Heart right ventricle (tissue), 16 donors: ENCODE data around the gene RFFL. TPM values are rescaled to one million over a fixed set of nuclear protein-coding genes. Genes with fewer than 3 reads are reported as not detected.
A peak's percentile ranks its signal among the peaks of the same experiment; 100 is the strongest.

Experiments
- ATAC-seq, 8 donors: fragments of 200-7000 bp; cut with Tn5 transposase; one replicate each; pipeline ENCODE4 v1.9.1; 2020; ENCODE audit warnings: mild to moderate bottlenecking in 8 of 8, moderate library complexity in 8 of 8, moderate number of reproducible peaks in 1 of 8
- DNase-seq, 2 donors: peaks; one replicate each; pipeline ENCODE4 v3.0.0-alpha.2; 2020
- H3K27ac ChIP-seq, 10 donors: fragments of 200-600 bp; sonication (generic) in 2 of 10; one replicate each; pipeline versions ENCODE4 v1.5.0 to v1.8.0; 2020 to 2022; ENCODE audit warnings: mild to moderate bottlenecking in 3 of 10
- H3K27me3 ChIP-seq, 7 donors: fragments of 200-600 bp; one replicate each; pipeline ENCODE4 v1.8.0; 2021 to 2022; ENCODE audit warnings: mild to moderate bottlenecking in 2 of 7
- H3K36me3 ChIP-seq, 9 donors: fragments of 200-600 bp; sonication (generic) in 1 of 9; one replicate each; pipeline versions ENCODE4 v1.5.0 to v1.8.0; 2020 to 2022; ENCODE audit warnings: mild to moderate bottlenecking in 2 of 9
- H3K4me1 ChIP-seq, 9 donors: fragments of 200-600 bp; sonication (generic) in 1 of 9; one replicate each; pipeline versions ENCODE4 v1.5.0 to v1.8.0; 2020 to 2022; ENCODE audit warnings: mild to moderate bottlenecking in 4 of 9
- H3K4me3 ChIP-seq, 10 donors: fragments of 200-600 bp; sonication (generic) in 2 of 10; one replicate each; pipeline versions ENCODE4 v1.5.0 to v1.8.0; 2020 to 2022; ENCODE audit warnings: mild to moderate bottlenecking in 7 of 10, moderate library complexity in 2 of 10
- H3K9me3 ChIP-seq, 11 donors: fragments of 200-600 bp in 10 of 11; sonication (generic) in 2 of 11; one replicate each; pipeline versions ENCODE4 v1.5.0 to v1.8.0; 2013 to 2022; ENCODE audit warnings: mild to moderate bottlenecking in 2 of 11, control low read depth in 1 of 11, moderate library complexity in 1 of 11
- CTCF ChIP-seq, 9 donors: fragments of 200-600 bp; sonication (generic) in 2 of 9; IDR thresholded peaks; one replicate each; pipeline versions ENCODE4 v1.5.0 to v1.8.0; 2021 to 2022; ENCODE audit warnings: antibody characterized with exemption in 9 of 9, mild to moderate bottlenecking in 5 of 9, moderate library complexity in 1 of 9
- WGBS, 2 donors: extraction: QIAGEN DNeasy Blood & Tissue Kit; methylation state at CpG; one replicate each; pipeline ENCODE4 v1.1.7; 2013; ENCODE audit warnings: inconsistent platforms in 1 of 2; 5-methylcytosine and 5-hydroxymethylcytosine counted together
- intact Hi-C, 10 donors: fragments of 100-400 bp; cut with DNase I; formaldehyde crosslinking; loops; one replicate each; pipeline versions ENCODE4 v1.11.1 to v1.14.2; 2022
- polyA plus RNA-seq, 2 donors: library from polyadenylated mRNA; stranded (reverse); fragments of 200-250 nt; gene quantifications; one replicate each; pipeline ENCODE4 v1.2.3, GENCODE V29; 2013
- total RNA-seq, 10 donors: library from RNA; stranded (reverse); fragmentation: NEBNext Ultra II Directional in 3 of 10; extraction: Animal tissue kit (Norgen Biotek cat#: 25700) in 3 of 10; gene quantifications; one replicate each; pipeline versions ENCODE4 v1.2.1 to v1.2.4, GENCODE V29; 2021 to 2023
- donor health status: Arrhythmogenic right ventricular cardiomyopathy.
- donor health status: ischemic (EF 13 %, LVEDD 7.1; RV severe dilation, severe dysfunction).
- donor health status: healthy with polysubstance abuse.
- donor health status: DM: no; HTN: yes; CAD: no.
- donor health status: DM: no; HTN: no; CAD: no.
- donor health status: ischemic (EF 25% LVEDD 6.9; RV normal size, moderate dysfunction).
- donor health status: ischemic (EF 25% LVEDD 5.7; RV mildly dilated, moderate dysfunction).
- donor health status: healthy.
- donor health status: DM: yes; HTN: yes; CAD: no.
- donor health status: Ischemic cardiomyopathy.
- donor health status: ischemic (EF 35%, LVEDD 5.7; RV mildly dilated, moderate dysfunction).
- donor health status: nonischemic (EF 11% LVEDD 7.7; RV severe dilation, severe dysfunction).
- donor health status: DM: yes; HTN: yes; CAD: no.
- donor health status: PGD.
- donor health status: ischemic (EF 29% LVEDD 5.4; RV normal size, mild dysfunction).
- donor health status: nonischemic (EF 23%, LVEDD 6.1; RV moderate dilation, normal function).

The RFFL gene
- total and polyA plus RNA-seq, 12 donors: 2.3 to 19.3 (median 13.5) TPM

GRCh38 chr17:34991606-34992005, 71.9 kb downstream of the RFFL start:
- H3K4me3 ChIP-seq: no peak overlapping the region
- no peaks in the 10 kb centered on the region for H3K27me3 ChIP-seq
- no peaks in the 10 kb centered on the region for H3K9me3 ChIP-seq
- ATAC-seq (no peak), DNase-seq (no peak)
- 87 to 88% methylated on average over 3 of the region's 3 CpGs for WGBS, 2 donors
- H3K27ac ChIP-seq: no peak overlapping the region
- intact Hi-C loops: loop anchor here in 5 of 10 donors (10.0 kb wide), 3 partner anchors 93 to 133 kb away; partner anchors contain the start of genes RAD51D (in 3 of the 5) and FNDC8 (in 1 of the 5)
- H3K36me3 ChIP-seq: peaks cover 0 to 98% (median 62%) of the 10 kb centered on the region in 9 donors
- H3K4me1 ChIP-seq: peaks cover 0 to 8% (median 0%) of the 10 kb centered on the region in 9 donors
- no peak for TF ChIP-seq CTCF (IDR thresholded peaks at IDR 0.05)

- intact Hi-C loops: loop anchor here in 5 of 10 donors (10.0 kb wide), 3 partner anchors 94 to 134 kb away; partner anchors contain the start of genes RAD51D (in 3 of the 5) and FNDC8 (in 1 of the 5)
- H3K27ac ChIP-seq: peak overlapping the region in 1 of 10 donors; percentile 8
- no peaks in the 10 kb centered on the region for H3K9me3 ChIP-seq
- WGBS, 2 donors: 40 to 56% methylated on average over 6 of the region's 6 CpGs
- H3K27me3 ChIP-seq: no peaks in the 10 kb centered on the region
- H3K36me3 ChIP-seq: peaks cover 0 to 98% (median 68%) of the 10 kb centered on the region in 9 donors
- DNase-seq (no peak), ATAC-seq (peak in 1 of 8 donors; percentile 33)
- TF ChIP-seq CTCF (IDR thresholded peaks at IDR 0.05): no peak
- H3K4me3 ChIP-seq: no peak overlapping the region
- H3K4me1 ChIP-seq: peaks cover 0 to 7% (median 0%) of the 10 kb centered on the region in 9 donors
Measured at GRCh38 chr17:34990921-34991365, 72.6 kb downstream of the RFFL start.

GRCh38 chr17:34989473-34989872, 74.0 kb downstream of the RFFL start:
- peaks cover 0 to 7% (median 0%) of the 10 kb centered on the region in 9 donors for H3K4me1 ChIP-seq
- no peak for ATAC-seq
- H3K27ac ChIP-seq: no peak overlapping the region
- peaks cover 0 to 95% (median 58%) of the 10 kb centered on the region in 9 donors for H3K36me3 ChIP-seq
- no peak for TF ChIP-seq CTCF (IDR thresholded peaks at IDR 0.05)
- intact Hi-C loops: no loop called here
- no peaks in the 10 kb centered on the region for H3K9me3 ChIP-seq
- no peak for DNase-seq
- no peak overlapping the region for H3K4me3 ChIP-seq
- 88 to 94% methylated on average over 10 of the region's 10 CpGs for WGBS, 2 donors
- H3K27me3 ChIP-seq: no peaks in the 10 kb centered on the region

- intact Hi-C loops: no loop called here
Measured at GRCh38 chr17:34988644-34989043, 74.9 kb downstream of the RFFL start.

More at GRCh38 chr17:34988644-34989043, 74.9 kb downstream of the RFFL start:
- DNase-seq: no peak
- H3K36me3 ChIP-seq: peaks cover 0 to 95% (median 51%) of the 10 kb centered on the region in 9 donors
- ATAC-seq: no peak
- H3K9me3 ChIP-seq: no peaks in the 10 kb centered on the region
- WGBS, 2 donors: 80 to 82% methylated on average over 2 of the region's 2 CpGs
- H3K4me1 ChIP-seq: peaks cover 0 to 7% (median 2%) of the 10 kb centered on the region in 9 donors
- H3K27me3 ChIP-seq: no peaks in the 10 kb centered on the region
- no peak overlapping the region for H3K4me3 ChIP-seq
- no peak for TF ChIP-seq CTCF (IDR thresholded peaks at IDR 0.05)
- no peak overlapping the region for H3K27ac ChIP-seq
